Hepatocyte (in vitro differentiated cells): ENCODE results near the gene KIF26B.

Experiments used
- EZH2 ChIP-seq: fragments of 200-600 bp; sonication (generic); IDR thresholded peaks from 2 replicates; pipeline ENCODE4 v1.6.1; 2016; ENCODE audit warnings: antibody characterized with exemption, mild to moderate bottlenecking, borderline replicate concordance
- EZH2phosphoT487 ChIP-seq: fragments of 200-600 bp; sonication (generic); IDR thresholded peaks from one replicate; pipeline ENCODE4 v1.6.1; 2018; ENCODE audit warnings: antibody characterized with exemption, mild to moderate bottlenecking, low read depth, moderate library complexity; ENCODE audit not compliant: unreplicated experiment, severe bottlenecking
- TF ChIP-seq, protein P1 (sequence below): fragments of 200-600 bp; sonication (generic); IDR thresholded peaks from 2 replicates; pipeline ENCODE4 v1.5.1; 2016; ENCODE audit warnings: antibody characterized with exemption, mild to moderate bottlenecking; ENCODE audit not compliant: poor library complexity

DNA sequence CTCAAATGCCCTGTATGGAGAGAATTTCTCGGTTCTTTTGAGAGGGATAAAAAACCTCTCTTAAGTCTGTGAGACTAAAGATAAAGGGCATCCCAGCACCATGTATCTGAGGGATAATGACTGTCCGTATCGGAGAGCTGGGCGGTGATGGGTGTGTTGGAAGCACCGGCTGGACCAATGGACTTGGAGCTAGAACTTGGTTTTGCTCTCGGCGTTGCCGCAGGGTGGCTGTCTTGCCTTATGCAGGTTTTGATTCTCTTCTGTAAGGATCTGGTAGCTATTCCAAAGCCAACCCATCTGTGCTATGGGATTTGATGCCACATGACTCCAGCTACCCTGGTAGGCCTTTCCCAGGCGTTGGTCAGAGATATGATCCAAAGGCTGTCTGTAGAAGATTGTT lies 348.8 kb downstream of the KIF26B start:
- TF ChIP-seq EZH2 = no peak
- TF ChIP-seq, protein P1, sequence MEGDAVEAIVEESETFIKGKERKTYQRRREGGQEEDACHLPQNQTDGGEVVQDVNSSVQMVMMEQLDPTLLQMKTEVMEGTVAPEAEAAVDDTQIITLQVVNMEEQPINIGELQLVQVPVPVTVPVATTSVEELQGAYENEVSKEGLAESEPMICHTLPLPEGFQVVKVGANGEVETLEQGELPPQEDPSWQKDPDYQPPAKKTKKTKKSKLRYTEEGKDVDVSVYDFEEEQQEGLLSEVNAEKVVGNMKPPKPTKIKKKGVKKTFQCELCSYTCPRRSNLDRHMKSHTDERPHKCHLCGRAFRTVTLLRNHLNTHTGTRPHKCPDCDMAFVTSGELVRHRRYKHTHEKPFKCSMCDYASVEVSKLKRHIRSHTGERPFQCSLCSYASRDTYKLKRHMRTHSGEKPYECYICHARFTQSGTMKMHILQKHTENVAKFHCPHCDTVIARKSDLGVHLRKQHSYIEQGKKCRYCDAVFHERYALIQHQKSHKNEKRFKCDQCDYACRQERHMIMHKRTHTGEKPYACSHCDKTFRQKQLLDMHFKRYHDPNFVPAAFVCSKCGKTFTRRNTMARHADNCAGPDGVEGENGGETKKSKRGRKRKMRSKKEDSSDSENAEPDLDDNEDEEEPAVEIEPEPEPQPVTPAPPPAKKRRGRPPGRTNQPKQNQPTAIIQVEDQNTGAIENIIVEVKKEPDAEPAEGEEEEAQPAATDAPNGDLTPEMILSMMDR = no peak
- TF ChIP-seq EZH2phosphoT487 = no peak
